Measurements from ENCODE around the gene SLC25A45.
A peak's percentile ranks its signal among the peaks of the same experiment; 100 is the strongest.
"Not testable (repeated sequence)": the region's sequence is repeated elsewhere in the genome, so short reads cannot be mapped to it uniquely, and the experiment has no call there.

The SLC25A45 gene

DNA sequence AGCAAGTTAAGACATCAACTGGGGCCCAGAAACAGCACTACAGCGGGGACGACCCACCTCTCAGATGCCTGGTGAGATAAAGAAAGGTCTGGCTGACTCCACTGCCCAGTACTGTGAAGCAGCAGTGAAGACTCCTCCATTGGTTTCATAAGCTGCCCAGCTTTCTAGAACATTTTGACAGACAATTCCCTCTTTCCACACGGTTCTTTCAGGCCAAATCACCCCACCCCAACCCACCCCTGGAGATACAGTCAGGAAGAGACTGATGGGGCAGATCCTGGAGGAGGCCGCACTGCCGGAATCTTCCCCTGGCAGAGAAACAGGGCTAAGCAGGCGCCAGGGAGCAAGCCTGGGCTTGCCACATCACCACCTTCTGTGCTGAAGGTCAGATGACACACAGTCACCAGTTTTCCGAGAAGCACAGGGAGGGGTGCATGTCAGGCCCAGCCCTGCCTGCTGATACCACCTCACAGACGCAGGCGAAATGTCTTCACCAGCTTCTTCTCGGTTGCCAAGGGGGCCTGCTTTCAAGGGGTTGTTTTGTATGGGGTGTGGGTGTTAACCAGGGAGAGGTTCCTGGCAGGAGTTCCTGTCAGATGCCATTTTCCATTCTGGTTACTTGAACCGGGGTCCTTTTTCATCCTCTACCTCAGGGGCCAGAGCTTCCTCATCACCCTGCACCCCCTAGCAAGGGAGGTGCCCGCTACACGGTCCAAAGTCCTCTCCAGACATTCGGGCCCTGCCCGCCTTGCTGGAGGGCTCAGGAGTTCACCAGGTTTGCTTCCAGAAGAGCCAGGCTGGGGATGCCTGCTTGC, 38.7 kb upstream of the SLC25A45 start:
- peak; percentile 91 for DNase-seq

- no peak for DNase-seq
Observed at GRCh38 chr11:65420506-65420905, 38.1 kb upstream of the SLC25A45 start.

GRCh38 chr11:65419772-65420481, 37.5 kb upstream of the SLC25A45 start:
- peak; percentile 91 for DNase-seq

GRCh38 chr11:65419460-65419771, 37.0 kb upstream of the SLC25A45 start:
- DNase-seq: no peak

DNA sequence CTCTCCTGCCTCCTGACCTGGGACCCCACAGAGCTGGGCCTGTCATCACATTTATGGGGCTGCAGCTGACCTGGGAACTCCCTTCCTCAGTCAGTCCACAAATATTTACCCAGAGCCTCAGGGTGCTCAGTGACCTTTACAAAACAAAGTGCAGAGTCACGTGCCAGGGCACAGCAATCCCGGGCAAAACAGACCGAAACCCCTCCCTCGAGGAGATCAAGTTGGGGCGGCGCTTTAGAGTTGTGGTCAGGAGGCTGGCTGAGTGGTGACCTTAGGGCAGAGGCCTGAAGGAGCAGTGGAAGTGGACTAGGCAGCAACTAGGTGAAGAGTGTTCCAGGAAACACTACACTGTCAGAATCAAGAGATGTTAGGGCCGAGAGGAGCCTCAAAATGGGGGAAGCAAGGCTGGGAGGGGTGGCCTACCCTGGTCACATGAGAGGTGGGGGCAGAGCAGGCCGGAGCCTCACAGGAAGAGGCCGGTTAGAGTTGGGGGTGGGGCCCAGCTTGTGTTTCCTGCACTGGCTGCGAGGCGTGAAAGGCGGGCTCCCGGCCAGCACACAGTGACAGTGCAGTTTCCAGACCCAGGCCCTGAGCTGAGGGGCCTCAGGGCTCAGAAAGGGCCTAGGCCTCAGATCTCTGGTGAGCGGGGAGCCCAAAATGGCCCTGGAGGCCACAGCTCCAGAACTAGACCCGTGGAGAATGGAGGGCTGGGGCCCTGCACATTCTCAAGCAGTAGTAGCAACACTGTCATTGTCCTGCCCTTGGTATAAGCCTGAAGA, 36.4 kb upstream of the SLC25A45 start:
- DNase-seq: peak; percentile 91

GRCh38 chr11:65418431-65418680, 35.9 kb upstream of the SLC25A45 start:
- no peak for DNase-seq

GRCh38 chr11:65417702-65418430, 35.4 kb upstream of the SLC25A45 start:
- no peak for DNase-seq

DNA sequence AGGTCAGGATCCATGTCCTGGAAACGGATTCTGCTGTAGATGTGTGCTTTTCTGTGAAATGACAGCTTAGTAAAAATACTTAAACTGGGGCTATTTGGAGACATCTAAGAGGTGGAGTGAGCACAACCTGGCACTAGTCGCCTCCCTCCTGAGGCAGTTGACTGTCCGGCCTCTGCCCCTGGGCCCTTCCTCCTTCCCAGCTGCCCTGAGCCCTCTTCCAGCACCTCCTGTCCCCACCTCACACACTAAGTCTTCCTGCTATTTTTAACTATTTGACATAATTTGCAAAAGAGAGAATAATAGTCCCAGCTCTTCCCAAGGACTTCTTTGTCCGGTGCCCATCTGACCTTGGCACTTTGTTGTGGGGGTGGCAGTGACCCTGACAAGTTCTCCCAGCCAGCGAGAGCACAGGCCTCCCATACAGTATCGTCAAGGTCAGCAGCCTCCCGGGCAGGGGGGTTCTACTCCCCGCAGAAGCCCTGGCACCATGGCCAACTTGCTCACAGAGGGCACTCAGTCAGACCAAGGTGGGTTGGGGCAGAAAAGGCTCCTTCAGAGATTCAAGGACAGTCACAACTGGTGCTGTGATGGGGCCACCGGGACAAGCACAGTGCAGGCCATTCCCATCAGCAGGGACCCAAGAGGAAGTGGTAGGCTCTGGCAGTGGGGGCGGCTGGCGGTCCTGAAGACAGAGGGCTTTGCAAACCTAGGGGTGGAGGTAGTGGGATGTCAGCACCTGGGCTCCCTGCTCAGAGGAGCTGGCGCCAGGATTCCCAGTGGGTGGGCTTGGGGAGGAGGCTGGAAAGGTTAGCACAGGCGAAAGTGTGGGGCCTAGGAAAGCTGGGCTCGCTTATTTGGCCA, 34.6 kb upstream of the SLC25A45 start:
- DNase-seq: no peak

GRCh38 chr11:65416341-65416824, 33.9 kb upstream of the SLC25A45 start:
- DNase-seq: peak; percentile 75

GRCh38 chr11:65415499-65416340, 33.3 kb upstream of the SLC25A45 start:
- DNase-seq: no peak

- DNase-seq: no peak
Observed at GRCh38 chr11:65414776-65415498, 32.5 kb upstream of the SLC25A45 start.

DNA sequence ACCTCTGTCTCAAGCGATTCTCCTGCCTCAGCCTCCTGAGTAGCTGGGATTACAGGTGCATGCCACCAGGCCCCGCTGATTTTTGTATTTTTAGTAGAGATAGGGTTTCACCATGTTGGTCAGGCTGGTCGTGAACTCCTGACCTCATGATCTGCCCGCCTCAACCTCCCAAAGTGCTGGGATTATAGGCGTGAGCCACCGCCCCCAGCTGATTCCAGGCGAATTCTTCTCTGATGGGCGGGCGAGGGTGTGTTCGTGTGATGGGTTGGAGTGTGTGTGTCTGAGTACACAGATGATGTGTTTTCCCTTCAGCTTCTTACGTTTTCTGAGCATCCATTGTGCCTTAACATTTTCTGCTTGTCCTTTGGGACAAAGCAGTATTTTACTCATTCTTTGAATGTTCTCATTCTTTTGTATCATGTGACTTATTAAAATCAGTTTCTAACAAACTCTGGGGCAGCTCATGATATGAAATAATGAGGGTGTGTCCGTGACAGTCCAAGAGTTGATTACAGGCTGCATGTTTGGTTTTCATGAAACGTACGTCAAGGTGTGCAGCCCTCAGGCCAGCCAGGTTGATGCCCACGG, 30.7 kb upstream of the SLC25A45 start:
- not testable (repeated sequence) for DNase-seq

DNA sequence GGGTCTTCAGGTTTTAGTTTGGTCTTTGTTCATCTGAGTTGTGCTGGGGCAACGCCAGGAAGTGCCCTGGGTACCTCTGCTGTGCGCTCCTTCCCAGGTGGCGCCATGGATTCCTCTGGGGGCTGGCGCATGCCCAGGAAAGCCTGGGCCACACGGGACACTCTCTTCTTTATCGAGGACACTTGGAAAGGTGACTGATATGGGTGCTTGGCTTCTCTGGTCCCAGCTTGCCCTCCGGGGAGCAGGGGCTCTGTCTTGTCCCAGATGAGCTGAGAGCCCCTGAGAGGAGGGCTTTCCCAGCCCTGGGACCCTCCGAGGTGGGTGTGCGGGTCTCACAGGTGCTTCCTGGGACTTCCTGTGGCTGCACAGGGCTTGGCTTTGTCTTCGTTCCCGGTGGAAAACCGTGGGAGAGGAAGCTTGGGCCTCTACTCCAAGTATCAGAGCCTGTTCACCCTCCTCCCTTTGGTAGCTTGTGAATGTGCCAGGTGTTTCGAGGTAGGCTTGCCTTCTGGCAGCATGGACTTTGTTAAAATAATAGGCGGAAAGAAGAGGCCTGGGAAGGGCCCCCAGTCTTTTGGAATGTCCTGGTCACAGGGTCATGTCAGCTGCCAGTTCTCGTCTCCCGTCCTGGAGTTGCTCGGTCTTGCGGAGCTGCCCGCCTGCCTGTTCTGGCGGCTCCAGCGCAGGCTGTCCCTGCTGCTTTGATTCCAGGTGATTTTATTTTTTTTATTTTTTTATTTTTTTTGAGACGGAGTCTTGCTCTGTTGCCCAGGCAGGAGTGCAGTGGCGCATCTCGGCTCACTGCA, 30.0 kb upstream of the SLC25A45 start:
- no peak for DNase-seq

DNA sequence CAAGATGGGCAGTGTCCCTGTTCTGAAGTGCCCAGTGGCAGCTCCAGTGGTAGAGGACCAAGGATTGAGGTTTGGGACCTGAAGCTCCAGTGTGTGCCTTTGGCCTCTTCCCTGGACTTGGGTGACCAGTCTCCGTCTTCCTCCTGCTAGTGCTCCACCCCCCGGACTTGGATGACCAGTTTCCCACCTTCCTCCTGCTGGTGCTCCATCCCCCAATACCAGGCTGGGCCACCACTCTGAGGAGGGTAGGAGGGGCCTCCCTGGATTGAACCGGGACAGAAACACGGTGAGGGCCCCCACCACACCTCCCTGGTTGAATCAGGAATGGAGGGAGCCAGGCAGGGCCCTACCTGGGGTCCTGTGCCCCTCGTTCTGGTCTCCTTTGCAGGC, 29.2 kb upstream of the SLC25A45 start:
- no peak for DNase-seq

DNA sequence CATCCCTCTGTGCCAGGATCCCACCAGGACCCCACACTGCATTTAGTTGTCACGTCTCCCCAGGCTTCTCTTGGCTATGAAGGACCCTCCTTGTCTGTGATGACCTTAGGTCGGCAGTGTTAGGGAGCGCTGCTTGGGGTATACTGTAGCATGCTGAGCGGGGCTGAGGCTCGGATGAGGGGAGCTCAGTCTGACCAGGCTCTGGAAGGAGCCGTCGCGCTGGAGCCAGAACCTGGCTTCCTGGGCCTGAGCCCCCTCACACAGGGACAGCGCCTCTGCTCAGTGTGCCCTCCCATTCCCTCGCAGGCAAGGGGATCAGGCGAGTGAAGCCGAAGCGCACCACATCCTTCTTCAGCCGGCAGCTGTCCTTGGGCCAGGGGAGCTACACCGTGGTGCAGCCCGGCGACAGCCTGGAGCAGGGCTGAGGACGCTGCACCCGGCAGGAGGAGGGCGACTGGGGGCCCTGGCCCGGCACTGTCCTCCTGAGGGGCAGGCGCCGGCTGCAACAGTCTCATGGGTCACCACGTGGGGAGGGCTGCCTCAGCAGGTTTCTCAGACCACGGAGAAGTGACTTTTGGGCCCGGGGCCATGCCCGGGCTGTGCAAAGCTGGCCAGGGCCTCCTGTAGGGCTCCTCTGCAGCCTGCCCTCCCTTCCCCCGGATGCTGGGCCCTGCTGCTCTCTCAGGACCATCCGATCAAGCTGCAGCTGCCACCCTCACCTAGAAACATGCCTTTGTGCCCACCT, 28.7 kb upstream of the SLC25A45 start:
- no peak for DNase-seq

DNA sequence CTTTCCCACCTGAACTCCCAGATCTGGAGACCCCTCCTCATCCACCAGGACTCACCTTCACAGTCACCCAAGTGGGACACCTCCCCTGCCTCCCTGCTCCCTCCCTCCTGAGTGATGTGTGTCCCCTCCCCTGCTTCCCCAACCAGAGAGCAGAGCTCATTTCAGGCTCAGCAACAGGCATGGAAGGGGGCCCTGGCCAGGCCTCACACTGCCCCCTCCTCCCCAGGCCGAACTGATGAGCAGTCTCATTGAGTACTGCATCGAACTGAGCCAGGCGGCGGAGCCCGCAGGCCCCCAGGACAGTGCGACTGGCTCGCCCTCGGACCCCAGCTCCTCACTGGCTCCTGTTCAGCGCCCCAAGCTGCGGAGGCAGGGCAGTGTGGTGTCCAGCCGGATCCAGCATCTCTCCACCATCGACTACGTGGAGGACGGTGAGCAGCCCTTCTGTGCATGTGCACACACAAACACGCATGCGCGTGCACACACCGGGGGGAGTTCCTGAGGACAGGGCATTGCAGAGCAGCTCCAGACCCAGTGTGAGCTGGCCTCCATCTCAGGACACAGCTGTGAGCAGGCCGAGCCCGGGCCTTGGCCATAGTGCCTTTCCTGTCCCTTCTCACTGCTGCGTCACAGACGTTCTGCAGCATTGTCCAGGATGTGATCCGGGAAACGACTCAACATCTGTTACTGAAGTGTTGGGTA, 22.3 kb upstream of the SLC25A45 start:
- DNase-seq: no peak

DNA sequence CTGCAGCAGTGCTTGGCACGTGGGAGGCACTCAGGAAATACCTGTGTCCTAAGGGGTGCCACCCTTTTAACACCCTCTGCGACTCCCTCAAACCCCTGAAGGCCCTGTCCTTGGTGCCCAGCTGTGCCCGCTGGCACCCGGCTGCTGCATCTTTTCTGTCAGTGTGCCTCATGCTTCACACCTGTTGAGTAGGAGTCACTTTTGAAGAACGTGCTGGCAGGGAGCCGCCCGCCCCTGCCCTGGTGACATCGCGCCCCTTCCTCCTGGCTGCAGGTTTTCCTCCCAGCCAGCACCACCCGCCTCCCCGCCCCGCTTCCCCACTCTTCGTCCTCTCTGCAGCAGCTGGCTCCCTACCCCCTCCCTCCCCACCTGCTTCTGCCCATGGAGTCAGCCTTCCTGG, 21.8 kb upstream of the SLC25A45 start:
- no peak for DNase-seq

DNA sequence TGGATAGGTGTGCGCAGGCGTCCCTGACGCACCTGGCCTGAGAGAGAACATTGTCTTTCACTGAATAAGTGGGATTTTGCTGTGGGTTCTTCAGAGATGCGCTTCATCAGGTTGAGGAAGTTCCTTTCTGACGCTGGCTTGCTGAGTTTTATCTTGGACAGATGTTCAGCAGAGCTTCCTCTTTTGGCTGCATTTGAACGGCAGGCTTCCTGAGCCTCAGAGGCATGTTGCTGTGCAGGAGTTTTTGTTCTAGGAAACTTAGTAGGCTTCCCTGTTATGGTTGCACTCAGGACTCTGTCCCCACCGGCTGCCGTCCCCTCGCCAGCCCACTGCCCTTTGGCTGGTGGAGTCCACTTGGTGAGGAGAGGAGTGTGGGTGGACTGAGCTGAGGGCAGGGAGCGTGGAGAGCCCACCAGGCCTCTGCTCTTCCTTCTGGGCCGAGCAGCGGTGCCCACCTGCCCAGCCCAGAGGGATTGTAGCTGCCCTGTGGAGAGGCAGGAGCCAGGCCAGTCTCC, 21.2 kb upstream of the SLC25A45 start:
- DNase-seq: no peak

Data from DMS79 treated with DMSO at 0.1 percent for 48 hours (cell line).